Measurements from ENCODE around the gene CHAC1.

Gene CHAC1

GRCh38 chr15:40978141-40978540 lies 24.9 kb downstream of the CHAC1 start:
- Histone ChIP-seq H3K4me1 (ENCODE audit: control insufficient read depth, low read length) (no peaks in the 10 kb centered on the region), H3K9me2 (replicated peaks; ENCODE audit: control insufficient read depth, low read length) (no peaks in the 10 kb centered on the region), H3K4me3 (ENCODE audit: low read length) (no peak overlapping the region), H3F3A (ENCODE audit: control insufficient read depth, insufficient read depth) (no peaks in the 10 kb centered on the region), H3K9me3 (ENCODE audit: control insufficient read depth, insufficient read depth, low read length) (no peaks in the 10 kb centered on the region), H3K79me2 (ENCODE audit: control insufficient read depth, low read length) (no peaks in the 10 kb centered on the region), H3K36me3 (ENCODE audit: control insufficient read depth, low read length) (peaks cover 62% of the 10 kb centered on the region), H4K20me1 (ENCODE audit: control insufficient read depth, insufficient read depth, low read depth, low read length) (no peaks in the 10 kb centered on the region), H3K27me3 (ENCODE audit: control insufficient read depth, low read length) (no peaks in the 10 kb centered on the region), H3K27ac (ENCODE audit: low read depth, low read length) (no peak overlapping the region), H3K4me2 (ENCODE audit: low read length) (no peak overlapping the region)
- TF ChIP-seq CTCF (IDR thresholded peaks at IDR 0.05; ENCODE audit: low read depth, low read length, poor library complexity, severe bottlenecking) (no peak), EZH2phosphoT487 (IDR thresholded peaks at IDR 0.05; ENCODE audit: borderline replicate concordance, low read length) (no peak)

DNA sequence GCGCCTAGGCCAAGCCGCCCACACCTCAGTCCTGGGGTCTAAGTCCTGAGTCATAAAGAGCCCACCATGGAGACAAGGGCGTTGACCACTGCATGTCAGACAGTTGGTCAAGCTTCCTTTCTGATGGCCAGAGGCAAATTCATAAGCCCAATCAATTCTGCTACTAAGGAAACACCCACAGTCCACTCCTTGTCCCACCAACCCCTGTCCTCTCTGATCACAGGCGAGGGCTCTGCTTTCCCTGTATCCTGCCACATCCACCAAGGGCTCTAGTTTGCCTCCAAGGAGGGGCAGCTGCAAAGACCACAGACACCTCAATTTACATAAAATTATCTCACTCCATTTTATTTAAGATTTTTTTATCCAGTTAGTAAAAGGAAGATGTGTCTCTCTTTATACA lies 25.3 kb downstream of the CHAC1 start:
- H3K36me3 ChIP-seq (ENCODE audit: control insufficient read depth, low read length) = peaks cover 66% of the 10 kb centered on the region
- no peaks in the 10 kb centered on the region for H3K9me3 ChIP-seq (ENCODE audit: control insufficient read depth, insufficient read depth, low read length)
- H3K4me2 ChIP-seq (ENCODE audit: low read length) = no peak overlapping the region
- no peaks in the 10 kb centered on the region for H3F3A ChIP-seq (ENCODE audit: control insufficient read depth, insufficient read depth)
- no peaks in the 10 kb centered on the region for H4K20me1 ChIP-seq (ENCODE audit: control insufficient read depth, insufficient read depth, low read depth, low read length)
- no peaks in the 10 kb centered on the region for H3K4me1 ChIP-seq (ENCODE audit: control insufficient read depth, low read length)
- no peak overlapping the region for H3K27ac ChIP-seq (ENCODE audit: low read depth, low read length)
- H3K4me3 ChIP-seq (ENCODE audit: low read length) = no peak overlapping the region
- H3K79me2 ChIP-seq (ENCODE audit: control insufficient read depth, low read length) = no peaks in the 10 kb centered on the region
- TF ChIP-seq CTCF (IDR thresholded peaks at IDR 0.05; ENCODE audit: low read depth, low read length, poor library complexity, severe bottlenecking) (no peak), EZH2phosphoT487 (IDR thresholded peaks at IDR 0.05; ENCODE audit: borderline replicate concordance, low read length) (no peak)
- no peaks in the 10 kb centered on the region for H3K9me2 ChIP-seq (replicated peaks; ENCODE audit: control insufficient read depth, low read length)
- no peaks in the 10 kb centered on the region for H3K27me3 ChIP-seq (ENCODE audit: control insufficient read depth, low read length)

DNA sequence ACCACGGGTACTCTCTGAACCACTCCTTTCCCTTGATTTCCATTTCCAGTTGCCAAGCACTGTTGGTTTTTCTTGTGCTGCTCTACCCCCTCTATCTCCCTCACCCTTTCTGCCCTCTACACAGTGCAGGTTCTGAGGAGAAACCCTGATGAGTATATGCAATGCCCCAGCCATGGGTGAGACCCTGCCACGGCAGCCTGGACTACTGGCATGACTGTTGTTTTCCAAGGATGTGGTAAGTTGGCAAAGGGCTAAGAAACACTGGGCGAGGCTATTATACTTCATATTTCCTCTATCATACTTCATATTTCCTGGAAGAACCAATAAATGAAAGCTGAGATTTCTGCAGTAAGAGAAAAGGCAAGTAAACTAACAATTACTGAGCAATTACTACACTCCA lies 27.9 kb downstream of the CHAC1 start:
- Histone ChIP-seq H3K27me3 (ENCODE audit: control insufficient read depth, low read length) (no peaks in the 10 kb centered on the region), H3K9me3 (ENCODE audit: control insufficient read depth, insufficient read depth, low read length) (no peaks in the 10 kb centered on the region), H3F3A (ENCODE audit: control insufficient read depth, insufficient read depth) (no peaks in the 10 kb centered on the region), H3K27ac (ENCODE audit: low read depth, low read length) (no peak overlapping the region), H3K36me3 (ENCODE audit: control insufficient read depth, low read length) (peaks cover 92% of the 10 kb centered on the region), H3K79me2 (ENCODE audit: control insufficient read depth, low read length) (no peaks in the 10 kb centered on the region), H3K9me2 (replicated peaks; ENCODE audit: control insufficient read depth, low read length) (no peaks in the 10 kb centered on the region), H4K20me1 (ENCODE audit: control insufficient read depth, insufficient read depth, low read depth, low read length) (no peaks in the 10 kb centered on the region), H3K4me3 (ENCODE audit: low read length) (no peak overlapping the region), H3K4me1 (ENCODE audit: control insufficient read depth, low read length) (no peaks in the 10 kb centered on the region), H3K4me2 (ENCODE audit: low read length) (no peak overlapping the region)
- TF ChIP-seq CTCF (IDR thresholded peaks at IDR 0.05; ENCODE audit: low read depth, low read length, poor library complexity, severe bottlenecking) (no peak), EZH2phosphoT487 (IDR thresholded peaks at IDR 0.05; ENCODE audit: borderline replicate concordance, low read length) (no peak)

GRCh38 chr15:40982855-40983254 lies 29.6 kb downstream of the CHAC1 start:
- TF ChIP-seq EZH2phosphoT487 (IDR thresholded peaks at IDR 0.05; ENCODE audit: borderline replicate concordance, low read length) = no peak
- TF ChIP-seq CTCF (IDR thresholded peaks at IDR 0.05; ENCODE audit: low read depth, low read length, poor library complexity, severe bottlenecking) = no peak
- Histone ChIP-seq H3K4me1 (ENCODE audit: control insufficient read depth, low read length) (no peaks in the 10 kb centered on the region), H3K36me3 (ENCODE audit: control insufficient read depth, low read length) (peaks cover 92% of the 10 kb centered on the region), H4K20me1 (ENCODE audit: control insufficient read depth, insufficient read depth, low read depth, low read length) (no peaks in the 10 kb centered on the region), H3K9me3 (ENCODE audit: control insufficient read depth, insufficient read depth, low read length) (no peaks in the 10 kb centered on the region), H3K9me2 (replicated peaks; ENCODE audit: control insufficient read depth, low read length) (no peaks in the 10 kb centered on the region), H3K79me2 (ENCODE audit: control insufficient read depth, low read length) (no peaks in the 10 kb centered on the region), H3K27me3 (ENCODE audit: control insufficient read depth, low read length) (no peaks in the 10 kb centered on the region), H3K4me2 (ENCODE audit: low read length) (no peak overlapping the region), H3K27ac (ENCODE audit: low read depth, low read length) (no peak overlapping the region), H3F3A (ENCODE audit: control insufficient read depth, insufficient read depth) (no peaks in the 10 kb centered on the region), H3K4me3 (ENCODE audit: low read length) (no peak overlapping the region)

All from DOHH2 (cell line).